ENCODE measurements around the gene EPB41L2.
"Not testable (repeated sequence)": the region's sequence is repeated elsewhere in the genome, so short reads cannot be mapped to it uniquely, and the experiment has no call there.

EPB41L2 gene

DNA sequence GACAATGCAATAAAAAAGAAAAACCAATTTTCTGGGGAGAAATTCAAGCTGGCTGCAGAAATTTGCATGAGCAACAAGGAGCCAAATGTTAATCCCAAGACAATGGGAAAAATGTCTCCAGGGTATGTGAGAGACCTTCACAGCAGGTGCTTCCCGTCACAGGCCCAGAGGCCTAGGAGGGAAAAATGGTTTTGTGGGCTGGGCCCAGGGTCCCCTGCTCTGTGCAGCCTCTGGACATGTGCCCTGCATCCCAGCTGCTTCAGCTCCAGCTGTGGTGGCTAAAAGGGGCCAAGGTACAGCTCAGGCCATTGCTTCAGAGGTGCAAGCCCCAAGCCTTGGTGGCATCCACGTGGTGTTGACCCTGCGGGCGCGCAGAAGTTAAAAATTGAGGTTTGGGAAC, 55.1 kb downstream of the EPB41L2 start:
- DNase-seq; intact Hi-C loops (cut with DNase I): not testable (repeated sequence)

DNA sequence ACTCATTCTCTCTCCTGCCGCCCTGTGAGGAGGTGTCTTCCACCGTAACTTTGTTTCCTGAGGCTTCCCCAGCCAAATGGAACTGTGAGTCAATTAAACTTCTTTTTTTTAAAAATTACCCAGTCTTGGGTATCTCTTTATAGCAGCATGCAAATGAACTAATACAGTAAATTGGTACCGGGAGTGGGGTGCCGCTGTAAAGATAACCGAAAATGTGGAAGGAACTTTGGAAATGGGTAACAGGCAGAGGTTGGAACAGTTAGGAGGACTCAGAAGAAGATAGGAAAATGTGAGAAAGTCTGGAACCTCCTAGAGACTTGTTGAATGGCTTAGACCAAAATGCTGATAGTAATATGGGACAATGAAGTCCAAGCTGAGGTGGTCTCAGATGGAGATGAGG, 55.8 kb downstream of the EPB41L2 start:
- DNase-seq, result no peak
- intact Hi-C loops (cut with DNase I), result no loop called here

DNA sequence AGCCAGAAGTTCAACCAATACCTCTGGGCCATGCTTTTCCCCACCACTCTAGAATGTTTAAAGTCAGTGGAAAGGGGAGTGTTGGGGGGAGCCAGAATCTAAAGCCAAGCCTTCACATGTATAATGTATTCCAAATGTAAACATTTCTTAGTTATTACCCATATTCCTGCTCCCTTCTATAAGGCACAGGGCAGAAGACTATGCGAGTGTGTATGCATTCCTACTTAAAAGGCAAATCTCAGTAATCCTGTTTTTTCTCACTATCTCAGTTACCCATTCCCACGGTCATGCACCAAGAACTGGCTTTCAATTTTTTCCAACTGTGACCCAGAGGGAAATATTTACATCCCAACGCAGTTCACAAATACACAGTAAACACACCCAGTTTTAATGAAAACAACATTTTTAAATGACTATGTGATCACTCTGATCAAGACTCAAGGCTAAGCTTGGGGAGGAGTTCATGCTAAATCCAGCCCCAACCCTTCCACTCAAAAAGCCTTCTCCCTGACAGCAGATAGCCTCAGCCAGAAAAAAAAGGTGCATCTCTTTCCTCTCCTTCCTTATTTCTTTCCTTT, 57.5 kb downstream of the EPB41L2 start:
- DNase-seq, result no peak
- intact Hi-C loops (cut with DNase I), result no loop called here

DNA sequence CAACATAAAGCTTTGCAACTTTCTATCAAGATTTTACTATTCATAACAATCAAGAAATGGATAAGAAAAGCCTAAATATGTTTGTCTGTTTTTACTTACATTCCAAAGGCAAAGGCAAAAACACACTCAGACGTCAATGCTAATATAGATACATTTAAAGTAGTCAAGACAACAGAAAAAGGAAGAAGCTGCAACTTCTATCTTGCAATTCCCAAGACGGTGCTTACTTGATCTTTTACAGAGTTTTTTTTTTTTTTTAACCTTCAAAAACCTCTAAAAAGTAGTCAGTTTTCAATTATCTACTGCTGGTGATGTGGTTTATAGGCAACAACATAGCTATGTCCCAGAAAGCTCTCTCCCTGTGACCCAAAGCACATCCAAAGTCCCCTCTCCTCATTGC, 58.1 kb downstream of the EPB41L2 start:
- intact Hi-C loops (cut with DNase I), result no loop called here
- no peak for DNase-seq

DNA sequence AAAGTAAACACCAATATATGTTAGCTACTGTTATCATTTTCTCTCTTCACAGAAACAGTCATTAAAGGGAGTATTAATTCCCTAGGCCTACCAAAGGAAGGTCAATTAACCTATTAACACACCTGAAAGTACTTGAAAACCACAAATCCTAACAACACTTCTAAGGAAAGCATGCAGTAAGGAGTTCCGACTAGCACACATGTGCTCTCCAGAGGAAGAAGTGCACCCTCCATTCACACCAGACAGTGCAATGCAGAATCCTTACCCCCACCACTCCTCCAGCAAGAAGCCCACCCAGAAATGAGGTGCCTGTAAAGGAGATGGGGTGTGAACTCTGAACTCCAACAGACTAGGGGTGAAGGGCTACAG, 58.7 kb downstream of the EPB41L2 start:
- intact Hi-C loops (cut with DNase I), result no loop called here
- no peak for DNase-seq

DNA sequence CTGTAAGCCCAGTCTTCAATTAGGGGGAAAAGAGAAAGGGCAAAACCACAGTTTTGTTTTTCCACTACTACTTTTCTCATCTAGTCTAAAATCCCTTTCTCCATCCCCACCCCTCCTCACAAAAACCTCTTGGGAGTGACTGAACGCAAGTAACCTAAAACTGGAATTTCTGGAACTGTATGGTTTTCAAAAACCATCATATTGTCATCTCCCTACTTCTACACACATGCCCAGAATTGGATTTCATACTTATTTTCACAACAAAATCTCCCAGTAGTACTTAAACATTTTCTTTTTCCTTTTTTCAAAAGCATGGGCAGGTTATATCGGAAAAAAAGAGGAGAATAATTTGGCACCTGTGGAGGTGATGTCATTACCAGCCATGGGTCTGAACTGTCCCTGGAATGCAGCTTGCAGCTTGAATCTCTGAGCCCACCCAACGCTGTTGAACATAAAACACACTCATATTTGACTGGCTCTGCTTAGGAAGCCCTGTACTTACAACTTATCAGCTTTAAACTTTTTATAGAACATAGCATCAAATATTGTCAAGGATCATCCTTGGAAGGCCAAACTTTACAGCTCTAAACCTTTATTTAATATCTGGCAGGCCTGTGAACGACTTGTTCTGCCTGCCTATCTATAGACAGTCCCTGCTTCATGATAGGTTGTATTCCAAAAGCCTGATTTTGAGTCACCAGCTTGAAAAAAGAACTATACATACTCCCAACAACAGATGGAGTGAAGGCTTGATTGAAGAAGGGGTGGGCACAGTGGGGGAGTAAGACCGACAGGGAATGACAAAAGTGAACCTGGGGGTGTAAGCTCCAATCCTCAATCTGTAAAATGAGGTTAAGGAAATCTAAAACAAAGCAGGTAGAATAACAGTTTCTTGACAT, 59.3 kb downstream of the EPB41L2 start:
- intact Hi-C loops (cut with DNase I), result no loop called here
- DNase-seq, result no peak

DNA sequence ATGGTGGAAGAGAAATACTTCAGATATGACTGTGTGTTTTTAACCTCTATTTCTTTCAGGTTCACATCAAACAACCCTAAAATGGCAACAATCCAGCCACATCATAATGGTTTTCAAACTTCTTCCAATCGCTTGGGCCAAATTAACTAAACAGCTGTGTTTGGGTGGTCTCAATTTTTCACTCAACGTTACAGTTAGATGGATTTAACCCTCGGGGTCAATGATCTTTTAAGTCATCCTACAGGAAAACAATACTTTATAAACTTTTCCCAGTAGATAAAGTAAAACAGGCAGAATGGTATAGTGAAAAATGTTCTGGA, 60.4 kb downstream of the EPB41L2 start:
- intact Hi-C loops (cut with DNase I), result no loop called here
- no peak for DNase-seq

DNA sequence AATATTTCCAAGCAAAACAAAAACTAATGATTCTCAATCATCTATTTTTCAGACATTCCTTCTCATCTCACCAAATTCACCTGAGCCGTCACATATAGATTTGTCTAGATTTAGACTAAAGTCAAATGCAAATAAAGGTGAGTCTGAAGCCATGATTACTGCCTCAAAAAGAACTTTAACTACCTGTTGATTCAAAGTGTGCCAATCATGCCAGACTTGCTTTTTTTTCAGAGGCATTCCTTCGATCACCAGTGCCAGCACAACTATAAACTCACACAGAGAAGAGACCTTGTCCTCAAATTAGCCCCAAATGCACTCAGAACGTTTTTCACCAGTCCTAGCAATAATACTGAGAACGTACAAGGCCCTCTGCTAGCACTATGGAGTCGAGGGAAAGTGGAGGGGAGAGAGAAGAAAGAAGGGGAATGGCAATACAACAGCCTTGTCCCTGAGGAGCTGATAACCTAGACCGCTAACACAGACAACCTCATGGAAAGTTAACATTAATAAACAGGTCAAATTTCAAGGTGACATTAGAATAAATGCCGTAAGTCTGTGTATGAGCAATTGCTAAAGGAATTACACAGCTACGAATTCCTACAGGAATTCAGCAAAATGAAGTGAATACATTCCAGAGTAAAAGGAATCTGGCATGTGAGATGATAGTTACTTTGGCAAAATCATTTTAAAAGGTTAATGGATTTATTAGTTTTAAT, 60.9 kb downstream of the EPB41L2 start:
- DNase-seq, result no peak
- intact Hi-C loops (cut with DNase I), result no loop called here

DNA sequence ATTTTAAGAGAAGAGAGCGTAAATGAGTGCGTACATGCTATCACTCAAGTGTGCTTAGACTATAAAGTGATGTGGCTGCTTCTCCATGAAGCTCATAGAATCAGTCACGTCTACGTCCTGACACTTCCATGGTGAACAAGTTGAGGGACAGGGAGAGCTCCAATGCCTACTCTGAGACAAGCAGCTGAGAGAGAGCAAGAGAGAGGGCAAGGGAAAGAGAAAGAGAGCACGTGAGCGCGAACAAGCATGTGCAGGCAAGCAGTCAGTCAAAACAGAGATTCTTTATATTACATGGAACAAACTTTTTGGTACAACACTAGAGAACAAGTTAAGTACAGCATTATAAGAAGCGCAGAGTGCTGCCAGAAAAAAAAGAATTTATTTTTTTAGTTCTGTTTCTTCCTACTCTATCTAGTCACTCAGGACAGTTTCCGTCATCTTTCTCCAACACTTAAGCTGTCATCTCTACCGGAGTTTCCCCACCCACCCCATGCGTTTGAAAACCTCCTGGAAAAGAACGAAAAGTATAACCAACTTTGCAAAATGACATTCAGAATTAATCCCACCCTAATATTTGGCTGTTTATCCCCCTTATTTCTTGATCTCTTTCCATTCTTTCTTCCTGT, 61.8 kb downstream of the EPB41L2 start:
- intact Hi-C loops (cut with DNase I), result no loop called here
- peak in 2 of 10 donors; percentile 25 to 79 for DNase-seq

DNA sequence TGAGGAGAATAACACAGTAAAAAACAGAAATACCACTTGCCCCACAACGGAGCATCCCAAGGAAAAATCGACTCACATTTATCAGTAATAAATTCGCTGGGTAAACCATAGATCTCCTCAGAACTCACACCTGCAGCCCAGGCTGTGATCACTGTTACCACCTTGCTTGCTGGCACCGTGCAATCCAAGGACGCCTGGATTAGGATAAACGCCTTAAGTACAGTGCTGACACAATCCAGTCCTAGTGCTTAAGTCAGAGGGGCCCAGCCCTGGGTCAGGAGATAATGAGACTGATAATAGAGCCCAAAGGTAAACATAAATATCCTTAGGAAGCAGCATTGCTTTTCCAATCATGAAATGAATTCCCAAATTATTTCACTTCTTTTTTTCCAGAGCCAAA, 62.5 kb downstream of the EPB41L2 start:
- no peak for DNase-seq
- intact Hi-C loops (cut with DNase I), result no loop called here

DNA sequence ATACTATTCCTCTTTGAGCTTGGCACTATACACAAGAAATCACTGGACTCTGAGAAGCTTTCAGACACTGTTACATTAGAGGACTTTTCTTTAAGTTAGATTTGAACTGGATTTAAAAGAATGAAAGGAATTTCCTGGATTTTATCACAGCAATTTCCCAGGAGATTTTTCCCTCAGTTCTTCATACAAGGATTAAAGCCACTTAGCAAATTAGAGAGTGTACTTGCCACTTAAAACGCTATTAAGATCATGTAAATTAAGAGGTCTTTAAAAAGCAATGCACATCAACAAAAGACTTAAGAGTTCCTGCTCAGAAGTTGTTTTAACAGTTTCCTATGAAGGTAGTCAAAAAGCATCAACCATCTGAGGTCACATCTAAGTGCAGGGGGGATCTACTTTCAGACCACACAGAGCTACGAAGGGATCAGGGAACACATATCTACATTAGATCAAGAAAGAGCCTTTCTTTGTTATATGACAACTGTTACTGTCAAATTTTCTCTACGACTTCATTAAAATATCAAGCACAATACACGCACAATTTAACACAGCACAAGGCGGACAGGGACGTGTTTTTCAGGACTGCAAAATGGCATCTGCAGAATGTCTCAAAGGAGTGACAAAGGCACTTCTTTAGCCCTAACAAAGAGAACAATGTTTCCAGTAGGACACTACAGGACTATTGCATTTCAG, 65.8 kb downstream of the EPB41L2 start:
- intact Hi-C loops (cut with DNase I), result no loop called here
- no peak for DNase-seq

DNA sequence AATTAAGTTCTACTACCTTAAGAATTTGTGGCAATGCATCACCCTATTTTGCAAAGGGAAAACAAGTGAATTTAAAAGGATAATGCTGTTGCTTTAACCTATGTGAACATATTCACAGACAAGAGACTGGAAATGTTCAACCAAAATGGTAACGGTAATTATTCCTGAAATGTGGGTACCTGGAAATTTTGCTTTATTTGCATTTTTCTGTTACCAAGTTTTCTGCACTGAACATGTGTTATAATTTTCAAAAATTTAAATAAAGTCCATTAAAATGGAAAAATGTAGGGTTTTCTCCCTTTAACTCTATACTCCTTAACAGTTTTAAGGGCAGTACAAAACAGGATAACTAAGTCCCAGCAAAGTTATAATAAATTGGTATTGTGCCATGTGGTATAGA, 66.4 kb downstream of the EPB41L2 start:
- intact Hi-C loops (cut with DNase I), result no loop called here
- no peak for DNase-seq

DNA sequence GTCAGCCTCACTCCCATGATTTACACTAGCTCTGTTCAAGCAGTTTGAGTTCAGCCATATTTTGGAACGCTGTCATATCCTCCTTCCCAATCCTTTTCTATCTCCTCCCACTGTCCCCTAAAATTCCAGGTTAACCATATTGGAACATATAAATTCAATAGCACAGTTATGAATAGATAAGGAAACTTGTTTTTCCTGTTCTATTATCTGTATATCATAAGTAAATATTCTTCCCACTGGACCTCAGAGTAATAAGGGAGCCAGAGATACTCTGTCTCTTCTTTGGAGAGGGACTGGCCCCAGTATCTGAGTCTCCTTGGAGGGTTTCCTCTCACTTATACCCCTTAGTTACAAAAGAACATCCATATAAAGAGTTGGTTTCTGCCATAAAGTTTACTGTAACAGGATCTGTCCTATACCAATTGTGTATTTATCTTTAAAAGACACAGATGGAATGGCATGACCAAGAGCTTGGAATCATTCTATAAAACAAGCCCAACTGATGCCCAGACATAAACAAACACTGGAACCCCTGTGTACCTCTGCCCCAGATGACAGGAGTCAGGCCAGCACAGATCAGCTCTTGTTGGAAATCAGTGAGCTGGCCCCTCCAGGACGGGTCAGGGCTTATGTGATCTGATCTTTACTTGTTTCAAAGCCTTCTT, 67.1 kb downstream of the EPB41L2 start:
- DNase-seq, result peak in 1 of 10 donors; percentile 41
- intact Hi-C loops (cut with DNase I), result no loop called here

DNA sequence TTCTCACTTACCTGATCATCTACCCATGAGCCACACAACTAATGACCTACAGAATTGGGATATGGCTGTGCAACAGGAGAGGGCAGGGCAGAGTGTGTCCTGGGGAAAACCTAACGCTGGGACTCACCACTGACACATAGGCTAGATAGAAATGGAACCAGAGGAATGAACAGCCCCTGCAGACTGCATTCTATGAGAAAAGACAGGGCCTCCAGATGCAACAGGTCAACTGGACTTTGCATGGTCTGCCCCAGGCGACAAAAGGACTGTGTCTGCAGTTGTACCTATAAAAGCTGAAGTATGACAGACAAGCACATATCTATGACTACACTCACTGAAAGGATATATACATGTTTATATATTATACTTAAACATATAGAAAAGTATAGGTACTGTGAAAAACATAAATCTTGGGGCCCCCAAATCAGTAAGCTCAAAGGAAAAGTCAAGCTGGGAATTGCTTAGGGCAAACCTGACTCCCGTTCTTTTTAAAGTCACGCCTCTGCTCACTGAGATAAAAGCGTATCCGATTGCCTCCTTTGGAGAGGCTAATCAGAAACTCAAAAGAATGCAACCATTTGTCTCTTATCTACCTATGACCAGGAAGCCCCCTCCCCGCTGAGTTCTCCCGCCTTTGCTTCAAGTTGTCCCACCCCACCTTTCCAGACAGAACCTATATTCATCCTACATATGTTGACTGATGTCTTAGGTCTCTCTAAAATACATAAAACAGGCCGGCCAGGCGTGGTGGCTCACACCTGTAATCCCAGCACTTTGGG, 68.5 kb downstream of the EPB41L2 start:
- intact Hi-C loops (cut with DNase I), result no loop called here
- DNase-seq, result no peak

DNA sequence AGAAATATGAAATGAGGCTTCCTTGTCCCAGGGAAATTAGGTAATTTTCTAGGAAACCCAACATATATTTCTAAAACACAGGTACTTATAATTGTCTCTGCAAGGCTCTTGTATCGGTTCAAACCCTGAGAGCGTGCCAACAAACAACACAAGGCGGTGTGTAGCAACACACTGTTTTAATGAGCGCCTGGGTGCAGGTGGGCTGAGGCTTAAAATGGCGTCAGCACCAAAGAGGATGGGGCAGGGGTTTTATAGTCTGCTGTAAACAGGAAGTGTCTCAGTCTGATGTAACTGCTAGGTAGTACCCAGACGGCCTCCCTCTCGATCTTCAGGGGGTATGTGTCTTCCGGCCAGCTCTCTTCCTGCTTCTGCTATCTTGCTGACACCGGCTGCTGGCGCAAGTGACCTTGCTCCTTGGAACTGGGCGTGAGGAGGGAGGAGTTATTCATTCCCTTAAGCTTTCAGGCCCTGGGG, 69.7 kb downstream of the EPB41L2 start:
- peak in 1 of 10 donors; percentile 28 for DNase-seq
- intact Hi-C loops (cut with DNase I), result no loop called here

DNA sequence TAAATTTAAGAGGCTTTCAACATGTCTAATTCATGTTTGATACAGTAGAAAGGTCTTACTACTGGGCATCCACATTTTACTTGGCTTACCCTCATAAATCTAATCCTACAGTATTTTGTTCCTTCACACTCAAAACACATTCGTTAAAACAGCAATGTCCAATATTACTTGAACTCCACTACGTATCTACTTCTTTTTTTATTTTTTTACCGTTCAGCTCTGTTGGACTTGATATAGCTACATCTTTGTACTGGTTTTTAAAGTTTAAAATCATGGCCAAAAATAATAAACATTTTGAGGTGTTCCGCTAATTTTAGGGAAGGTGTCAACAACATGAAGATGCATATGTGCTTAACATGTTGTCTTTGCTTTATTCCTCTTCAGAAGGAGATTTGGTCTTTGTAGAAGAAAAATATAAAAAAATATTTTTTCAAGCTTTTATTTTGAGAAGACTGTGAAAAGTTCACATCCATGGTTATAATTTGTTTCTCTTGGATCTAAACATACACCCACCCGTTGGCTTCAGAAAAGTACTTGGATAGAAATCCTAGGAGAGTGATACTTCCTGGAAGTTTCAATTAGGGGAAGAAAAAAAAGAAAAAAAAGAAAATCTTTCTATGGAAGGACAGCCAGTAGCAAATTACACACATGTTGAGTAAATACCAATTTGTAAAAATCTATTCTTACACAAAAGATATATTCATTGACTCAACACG, 71.5 kb downstream of the EPB41L2 start:
- intact Hi-C loops (cut with DNase I), result no loop called here
- no peak for DNase-seq

DNA sequence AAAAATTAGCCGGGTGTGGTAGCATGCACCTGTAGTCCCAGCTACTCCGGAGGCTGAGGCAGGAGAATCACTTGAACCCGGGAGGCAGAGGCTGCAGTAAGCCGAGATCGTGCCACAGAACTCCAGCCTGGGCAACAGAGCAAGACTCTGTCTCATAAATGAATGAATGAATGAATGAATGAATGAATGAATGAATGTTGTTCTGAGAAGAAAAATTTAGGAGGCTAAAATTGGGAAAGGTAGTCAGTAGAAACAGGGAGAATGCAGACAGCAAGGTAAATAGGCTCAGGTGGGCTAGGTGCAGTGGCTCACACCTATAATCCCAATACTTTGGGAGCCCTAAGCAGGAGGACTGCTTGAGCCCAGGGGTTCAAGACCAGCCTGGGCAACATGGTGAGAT, 75.5 kb downstream of the EPB41L2 start:
- intact Hi-C loops (cut with DNase I), result not testable (repeated sequence)

DNA sequence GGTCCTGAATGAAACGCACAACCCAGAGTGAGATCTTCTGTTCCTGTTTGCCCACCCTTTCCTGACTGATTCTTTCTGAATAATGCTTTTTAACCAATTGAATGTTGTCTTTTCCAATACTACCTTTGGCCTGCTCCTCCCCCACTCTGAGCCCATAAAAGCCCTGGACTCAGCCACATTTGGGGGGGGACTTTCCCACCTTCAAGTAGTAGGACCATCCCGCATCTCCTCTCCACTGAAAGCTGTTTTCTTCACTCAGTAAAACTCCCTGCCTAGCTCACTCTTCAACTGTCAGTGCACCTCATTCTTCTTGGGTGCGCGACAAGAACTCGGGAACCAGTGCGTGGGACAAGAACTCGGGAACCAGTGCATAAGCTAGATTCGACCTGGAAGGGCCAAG, 77.9 kb downstream of the EPB41L2 start:
- DNase-seq, result no peak

More for the DNA sequence above, 75.5 kb downstream of the EPB41L2 start:
- not testable (repeated sequence) for DNase-seq

More for the DNA sequence above, 77.9 kb downstream of the EPB41L2 start:
- intact Hi-C loops (cut with DNase I), result no loop called here
